ENCODE measurements around the gene ARHGAP24.

GRCh38 chr4:85883180-85883579 is 408.2 kb downstream of the ARHGAP24 start:
- TF ChIP-seq CTCF (IDR thresholded peaks at IDR 0.05): no peak
- TF ChIP-seq EZH2 (IDR thresholded peaks at IDR 0.05; ENCODE audit: borderline replicate concordance, insufficient read depth, low read depth, low read length, poor library complexity, severe bottlenecking): no peak
